Stimulated activated CD4-positive, alpha-beta T cell treated with anti-CD3 and anti-CD28 coated beads, Interleukin-2, amount 100 ng/mL, for 4 hours (primary cell): ENCODE measurements around the gene TMEM175.
"Not testable (repeated sequence)": the region's sequence is repeated elsewhere in the genome, so short reads cannot be mapped to it uniquely, and the experiment has no call there.

Experiments
- DNase-seq: peaks from one replicate; pipeline ENCODE4 v3.0.0-alpha.2; 2020; ENCODE audit warnings: low read depth

The TMEM175 gene

GRCh38 chr4:970854-971520, 38.7 kb downstream of the TMEM175 start:
- no peak for DNase-seq

GRCh38 chr4:971666-972500, 39.6 kb downstream of the TMEM175 start:
- no peak for DNase-seq

GRCh38 chr4:972651-973424, 40.6 kb downstream of the TMEM175 start:
- DNase-seq, result peak; percentile 78

GRCh38 chr4:973431-974397, 41.5 kb downstream of the TMEM175 start, which contains the start of gene DGKQ:
Gene DGKQ, minus strand, starts transcription at chr4:973569. Its CDS starts 87 bp downstream, at chr4:973482.
- peak; percentile 82 for DNase-seq

GRCh38 chr4:974668-975067, 42.4 kb downstream of the TMEM175 start:
- no peak for DNase-seq

- not testable (repeated sequence) for DNase-seq
Measured at GRCh38 chr4:976016-976415, 43.8 kb downstream of the TMEM175 start.

GRCh38 chr4:978957-979701, 46.9 kb downstream of the TMEM175 start:
- no peak for DNase-seq

- no peak for DNase-seq
Measured at GRCh38 chr4:982291-982690, 50.0 kb downstream of the TMEM175 start.

GRCh38 chr4:982814-983213, 50.6 kb downstream of the TMEM175 start:
- no peak for DNase-seq

- DNase-seq, result no peak
Measured at GRCh38 chr4:984336-985054, 52.2 kb downstream of the TMEM175 start.

- peak; percentile 63 for DNase-seq
Measured at GRCh38 chr4:985123-985830, 53.0 kb downstream of the TMEM175 start.

- DNase-seq, result no peak
Measured at GRCh38 chr4:986428-986878, 54.2 kb downstream of the TMEM175 start.

- peak; percentile 84 for DNase-seq
Measured at GRCh38 chr4:986879-987623, 54.8 kb downstream of the TMEM175 start, which contains the start of gene IDUA. Gene IDUA, plus strand, starts transcription at chr4:987044. Its CDS starts 41 bp downstream, at chr4:987085.

GRCh38 chr4:987624-988513, 55.6 kb downstream of the TMEM175 start:
- DNase-seq, result no peak

GRCh38 chr4:988726-989721, 56.8 kb downstream of the TMEM175 start:
- DNase-seq, result no peak
